Cortex of kidney (tissue), 1 donor: ENCODE measurements around the gene ECT2.
"Not testable (repeated sequence)": the region's sequence is repeated elsewhere in the genome, so short reads cannot be mapped to it uniquely, and the experiment has no call there.

Source experiments
- DNase-seq: peaks from one replicate; lab custom pipeline; 2025; lab: John Stamatoyannopoulos, UW

The ECT2 gene

DNA sequence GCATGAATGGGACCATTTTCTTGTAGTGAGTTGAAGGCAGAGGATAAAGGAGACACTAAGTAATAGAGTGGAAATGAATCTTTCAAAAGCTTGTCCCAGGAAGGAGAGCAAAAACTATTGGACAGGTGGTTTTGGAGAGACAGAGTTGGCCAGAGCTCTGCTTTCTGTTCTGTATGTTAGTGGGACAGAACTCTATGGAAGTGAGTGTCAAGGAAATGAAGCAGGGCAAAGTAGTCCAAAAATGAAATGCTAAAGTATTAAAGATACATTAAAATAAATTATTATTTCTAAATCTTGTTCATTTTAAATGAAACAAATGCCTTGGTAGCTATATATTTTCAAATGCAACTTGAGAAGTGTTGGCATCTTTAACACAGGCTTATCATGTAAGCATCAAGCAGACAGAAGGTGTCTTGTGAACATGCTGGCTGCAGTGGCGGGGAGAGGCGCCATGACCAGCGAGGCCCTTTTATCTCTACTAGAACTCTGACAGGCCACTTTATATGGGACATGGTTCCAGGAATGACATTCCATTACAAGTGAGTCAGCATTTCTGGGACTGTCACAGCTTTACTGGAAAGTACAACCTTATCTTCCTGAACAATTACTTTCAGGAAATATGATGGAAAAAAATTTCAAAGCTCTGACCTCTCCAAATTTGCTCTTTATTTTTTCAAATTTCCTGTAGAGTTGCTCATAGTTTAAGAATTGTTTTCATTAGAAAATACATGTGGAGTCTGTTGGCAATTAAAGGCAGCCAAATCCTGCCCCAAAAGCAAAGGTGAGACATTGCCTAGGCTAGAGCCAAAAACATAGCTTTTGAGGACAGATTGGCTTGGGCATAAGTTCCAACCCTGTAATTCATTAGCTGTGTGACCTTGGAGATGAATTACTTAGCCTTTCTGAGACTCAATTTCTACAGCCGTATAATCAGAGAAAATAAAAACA, 106.5 kb downstream of the ECT2 start:
- no peak for DNase-seq

DNA sequence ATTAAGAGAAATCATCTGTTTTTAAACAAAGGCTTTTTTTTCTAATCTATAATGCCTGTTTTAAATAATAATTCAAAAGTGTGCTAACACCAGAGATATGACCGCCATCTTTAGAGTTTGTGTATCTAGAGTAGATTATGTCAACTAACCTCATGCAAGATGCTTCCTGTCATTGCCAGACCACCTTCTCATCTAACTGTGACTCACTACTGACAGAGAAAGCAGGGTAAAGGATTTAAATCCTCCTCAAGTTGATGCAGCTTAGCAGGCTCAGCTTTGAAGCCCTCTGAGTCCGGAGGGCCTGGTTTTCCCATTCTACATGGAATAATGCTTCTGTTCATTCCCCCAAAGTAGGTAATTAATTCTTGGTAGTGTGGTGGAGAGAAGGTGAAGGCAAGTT, 108.5 kb downstream of the ECT2 start:
- DNase-seq, result no peak

DNA sequence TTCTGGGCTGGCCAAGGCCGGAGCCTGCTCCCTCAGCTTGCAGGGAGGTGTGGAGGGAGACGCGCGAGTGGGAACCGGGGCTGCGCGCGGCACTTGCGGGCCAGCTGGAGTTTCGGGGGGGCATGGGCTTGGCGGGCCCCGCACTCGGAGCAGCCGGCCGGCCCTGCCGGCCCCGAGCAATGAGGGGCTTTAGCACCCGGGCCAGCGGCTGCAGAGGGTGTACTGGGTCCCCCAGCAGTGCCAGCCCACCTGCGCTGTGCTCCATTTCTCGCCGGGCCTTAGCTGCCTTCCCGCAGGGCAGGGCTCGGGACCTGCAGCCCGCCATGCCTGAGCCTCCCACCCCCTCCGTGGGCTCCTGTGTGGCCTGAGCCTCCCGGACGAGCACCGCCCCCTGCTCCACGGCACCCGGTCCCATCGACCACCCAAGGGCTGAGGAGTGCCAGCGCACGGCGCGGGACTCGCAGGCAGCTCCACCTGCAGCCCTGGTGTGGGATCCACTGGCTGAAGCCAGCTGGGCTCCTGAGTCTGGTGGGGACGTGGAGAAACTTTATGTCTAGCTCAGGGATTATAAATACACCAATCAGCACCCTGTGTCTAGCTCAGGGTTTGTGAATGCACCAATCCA, 116.3 kb downstream of the ECT2 start:
- not testable (repeated sequence) for DNase-seq

DNA sequence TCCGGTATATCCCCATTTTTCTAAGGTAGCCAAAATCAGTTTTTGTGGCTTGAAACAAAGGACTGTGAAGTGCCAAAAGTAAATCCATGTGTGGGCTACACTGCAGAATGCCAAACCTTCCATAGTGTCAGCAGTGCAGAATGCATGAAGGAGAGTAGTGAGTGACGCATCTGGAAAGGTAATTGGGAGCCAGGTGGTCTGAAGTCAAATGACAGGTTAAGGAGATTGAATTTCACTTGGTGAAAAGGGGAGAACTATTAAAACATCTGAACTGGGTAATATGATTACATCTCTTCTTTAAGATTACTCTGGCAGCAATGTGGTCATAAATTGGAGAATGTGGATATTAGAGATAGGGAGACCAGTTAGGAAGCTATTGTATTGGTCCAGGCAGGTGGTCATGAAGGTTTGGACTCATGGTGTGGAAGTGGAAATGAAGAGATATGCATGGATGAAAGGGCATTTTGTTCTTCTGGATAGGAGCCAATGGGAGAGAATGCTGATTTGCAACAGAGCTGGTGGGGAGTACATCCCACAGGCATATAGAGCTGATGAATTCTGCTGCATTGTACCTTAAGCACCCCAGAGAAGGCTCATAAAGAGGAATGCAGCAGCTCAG, 118.2 kb downstream of the ECT2 start:
- DNase-seq, result no peak

DNA sequence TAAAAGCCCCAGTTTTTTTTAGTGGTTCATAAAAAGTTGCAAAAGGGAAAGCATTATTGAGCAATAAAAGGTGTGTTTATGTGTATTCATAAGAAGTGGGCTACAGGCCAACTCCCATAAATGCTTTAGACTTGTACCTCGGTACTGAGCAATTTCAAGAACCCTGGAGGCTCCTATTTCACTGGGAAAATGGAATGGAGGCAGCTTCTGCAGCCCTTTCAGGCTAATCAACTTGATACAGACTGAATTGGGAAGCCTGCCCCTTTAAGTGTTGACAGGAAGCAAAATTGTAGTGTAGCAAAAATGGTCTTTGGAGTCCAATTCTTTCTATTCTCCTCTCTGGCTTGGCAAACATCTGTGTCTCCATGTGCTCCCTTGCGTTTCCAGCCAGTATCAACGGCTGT, 118.8 kb downstream of the ECT2 start:
- no peak for DNase-seq

DNA sequence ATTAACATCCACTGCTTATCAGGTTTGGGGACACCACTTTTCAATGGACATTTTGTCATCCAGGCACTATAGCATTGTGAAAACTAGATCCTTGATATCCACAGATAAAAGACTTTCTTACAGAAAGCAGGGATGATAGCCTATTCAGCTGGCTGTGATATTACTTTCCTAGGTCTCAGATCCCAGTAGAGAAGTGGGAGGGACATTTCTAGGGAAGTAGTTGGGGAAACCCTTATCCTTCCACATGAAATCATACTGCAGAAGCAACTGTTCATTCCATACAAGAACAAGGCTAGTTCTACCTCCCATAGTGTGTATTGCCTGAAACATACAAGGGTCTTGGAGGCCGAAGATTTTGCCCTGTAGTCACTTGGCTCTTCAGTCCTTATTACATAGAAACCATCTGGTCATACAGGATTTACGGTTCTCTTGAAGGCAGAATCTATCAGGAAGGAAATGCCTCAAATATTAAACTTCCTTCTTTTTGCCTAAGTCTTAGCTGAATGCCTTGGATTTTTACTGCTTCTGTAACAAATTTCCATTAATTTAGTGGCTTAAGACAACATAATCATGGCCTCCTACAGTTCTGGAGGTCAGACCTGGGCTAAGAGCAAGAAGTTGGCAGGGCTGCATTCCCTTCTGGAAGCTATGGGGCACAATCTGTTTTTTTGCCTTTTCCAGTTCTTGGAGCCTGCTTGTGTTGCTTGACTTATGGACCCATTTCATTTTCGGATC, 119.4 kb downstream of the ECT2 start:
- DNase-seq, result no peak
